Measurements from ENCODE around the gene IBTK. TPM values are rescaled to one million over a fixed set of nuclear protein-coding genes. Genes with fewer than 3 reads are reported as not detected.

IBTK gene
- total and polyA plus RNA-seq, 2 of the 8 experiments (the other 6 are each of a cell fraction or from before 2014, with no cell fraction given): 4.6 to 24.2 TPM

GRCh38 chr6:82217018-82217586, 30.4 kb downstream of the IBTK start (continued):
- TF ChIP-seq CHD2 (IDR thresholded peaks at IDR 0.05; ENCODE audit: low read length): no peak
- TF ChIP-seq NANOG (IDR thresholded peaks at IDR 0.05; ENCODE audit: insufficient read depth, low read depth, low read length, poor library complexity, severe bottlenecking): no peak

Measured in H1 (cell line).